Common myeloid progenitor, CD34-positive (primary cell): Measurements from ENCODE around the gene CDC42EP1.

Source experiments
- CTCF ChIA-PET: fragments of 350-600 bp; sonication (Branson Sonifier 250); formaldehyde crosslinking; loops from one replicate; lab custom pipeline; 2021; ENCODE audit warnings: antibody characterized with exemption; lab: Charles Lee
- POLR2A ChIA-PET: fragments of 350-600 bp; sonication (Branson Sonifier 250); formaldehyde crosslinking; loops from one replicate; lab custom pipeline; 2021; ENCODE audit warnings: antibody characterized with exemption; lab: Charles Lee
- DNase-seq, 3 donors: peaks; one replicate each; pipeline versions ENCODE4 v3.0.0 to v3.0.0-alpha.2; 2013
- H3K27ac ChIP-seq, 2 experiments: 1 replicate in 1 of 2; 2 replicates in 1 of 2; pipeline ENCODE4 v1.7.0; 2013; ENCODE audit warnings: inconsistent platforms in 2 of 2, low read length in 2 of 2, mild to moderate bottlenecking in 2 of 2, low read depth in 1 of 2, moderate library complexity in 1 of 2; ENCODE audit not compliant: severe bottlenecking in 2 of 2, insufficient read depth in 1 of 2, poor library complexity in 1 of 2
- H3K27me3 ChIP-seq, 5 experiments: replicated peaks in 2 of 5; 1 replicate in 3 of 5; 2 replicates in 2 of 5; pipeline versions ENCODE4 v1.6.1 to v1.7.0; 2013; ENCODE audit warnings: low read length in 4 of 5, mild to moderate bottlenecking in 2 of 5, moderate library complexity in 2 of 5, inconsistent platforms in 1 of 5; ENCODE audit not compliant: insufficient read depth in 5 of 5, control insufficient read depth in 4 of 5
- H3K36me3 ChIP-seq, 4 experiments: 1 replicate in 2 of 4; 2 replicates in 2 of 4; pipeline versions ENCODE4 v1.6.1 to v1.7.0; 2013; ENCODE audit warnings: low read length in 3 of 4, control low read depth in 1 of 4, mild to moderate bottlenecking in 1 of 4; ENCODE audit not compliant: control insufficient read depth in 4 of 4, insufficient read depth in 4 of 4
- H3K4me1 ChIP-seq, 4 experiments: 1 replicate in 3 of 4; 2 replicates in 1 of 4; pipeline versions ENCODE4 v1.6.1 to v1.7.1; 2013; ENCODE audit warnings: low read length in 3 of 4, mild to moderate bottlenecking in 3 of 4, control low read depth in 1 of 4, inconsistent platforms in 1 of 4, moderate library complexity in 1 of 4; ENCODE audit not compliant: control insufficient read depth in 4 of 4, insufficient read depth in 4 of 4; ENCODE audit errors: control extremely low read depth in 1 of 4
- H3K4me3 ChIP-seq, 7 experiments: 1 replicate in 4 of 7; 2 replicates in 3 of 7; pipeline versions ENCODE4 v1.5.1 to v1.7.0; 2013; ENCODE audit warnings: mild to moderate bottlenecking in 7 of 7, low read length in 6 of 7, moderate library complexity in 6 of 7, inconsistent platforms in 2 of 7, low read depth in 2 of 7, control low read depth in 1 of 7; ENCODE audit not compliant: insufficient read depth in 4 of 7, control insufficient read depth in 1 of 7; ENCODE audit errors: extremely low read depth in 1 of 7
- H3K9me3 ChIP-seq, 5 experiments: 1 replicate in 4 of 5; 2 replicates in 1 of 5; pipeline versions ENCODE4 v1.6.1 to v1.7.1; 2013; ENCODE audit warnings: low read length in 4 of 5, mild to moderate bottlenecking in 2 of 5, inconsistent platforms in 1 of 5, low read depth in 1 of 5, moderate library complexity in 1 of 5; ENCODE audit not compliant: control insufficient read depth in 4 of 5, insufficient read depth in 2 of 5; ENCODE audit errors: control extremely low read depth in 1 of 5
- WGBS: methylation state at CpG from one replicate; pipeline ENCODE4 v1.1.5; 2013; ENCODE audit not compliant: insufficient coverage; 5-methylcytosine and 5-hydroxymethylcytosine counted together

Gene CDC42EP1

DNA sequence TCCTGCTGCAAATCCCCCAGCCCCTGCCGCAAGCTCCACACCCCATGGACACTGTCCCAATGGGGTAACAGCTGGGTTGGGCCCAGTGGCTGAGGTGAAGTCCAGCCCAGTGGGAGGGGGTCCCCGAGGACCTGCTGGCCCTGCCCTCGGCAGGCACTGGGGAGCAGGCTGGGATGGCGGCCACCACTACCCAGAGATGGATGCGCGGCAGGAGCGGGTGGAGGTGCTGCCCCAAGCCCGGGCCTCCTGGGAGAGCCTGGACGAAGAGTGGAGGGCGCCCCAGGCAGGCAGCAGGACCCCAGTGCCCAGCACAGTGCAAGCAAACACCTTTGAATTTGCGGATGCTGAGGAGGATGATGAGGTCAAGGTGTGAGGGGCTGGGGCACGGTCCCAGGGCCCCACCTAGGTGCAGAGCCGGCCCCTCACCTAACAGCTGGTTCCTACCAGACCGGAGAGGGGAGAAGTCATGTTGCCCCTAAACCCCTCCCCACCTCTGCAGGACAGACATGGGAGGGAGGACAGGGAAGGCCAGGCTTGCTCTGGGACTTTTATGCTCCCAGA is 8.2 kb downstream of the CDC42EP1 start:
- CTCF ChIA-PET: interaction anchor here (0.6 to 22.0 kb wide), 10 partner anchors 12 to 464 kb away, joined by 3 to 515 read pairs (median 7); partner anchors contain the start of gene LGALS2

DNA sequence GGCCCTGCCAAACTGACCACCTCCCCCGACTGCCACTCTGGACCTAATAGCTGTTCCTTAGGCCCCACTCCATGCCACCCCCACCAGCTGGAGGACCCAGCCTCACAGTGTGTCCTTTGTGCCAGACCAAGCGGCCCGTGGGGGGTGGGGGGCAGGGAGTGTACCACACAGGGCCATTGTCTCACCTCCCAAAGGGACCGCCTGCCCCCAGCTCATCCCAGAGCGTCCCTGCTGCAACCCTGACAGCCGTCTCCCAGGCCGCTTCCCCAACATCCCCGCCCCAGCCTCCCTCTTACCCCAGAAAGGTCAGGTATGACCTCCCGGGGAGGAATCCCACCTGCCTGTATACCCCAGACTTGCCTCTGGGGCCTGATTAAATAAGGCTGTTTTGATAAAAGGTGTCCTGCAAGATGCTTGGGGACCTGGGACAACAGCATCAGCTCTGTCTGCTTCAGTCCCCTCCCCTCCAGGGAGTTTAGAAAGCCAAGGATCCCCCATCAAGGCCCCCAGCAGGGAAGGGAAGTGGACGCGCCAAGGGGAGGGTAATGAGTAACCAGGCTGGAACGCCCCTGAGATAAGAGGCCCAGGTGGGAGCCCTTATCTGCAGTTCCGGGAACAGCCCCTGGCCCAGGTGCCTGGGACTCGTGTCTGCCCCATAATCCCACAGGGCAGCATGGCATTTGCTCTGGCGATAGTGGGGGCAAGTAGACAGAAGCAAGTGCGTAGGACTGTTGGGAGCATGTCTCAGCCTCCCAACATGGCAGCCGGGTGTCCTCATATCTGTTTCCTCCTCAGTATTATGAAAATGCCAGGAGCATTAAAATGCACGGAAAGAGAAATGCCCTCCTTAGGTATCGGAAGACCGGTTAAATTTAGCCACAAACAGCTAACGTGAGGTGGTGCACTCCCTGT is 9.0 kb downstream of the CDC42EP1 start:
- Histone ChIP-seq H3K27me3 (peaks cover 0 to 14% (median 5%) of the 10 kb centered on the region in 5 experiments), H3K27ac (no peak overlapping the region), H3K36me3 (no peaks in the 10 kb centered on the region), H3K4me3 (no peak overlapping the region), H3K9me3 (no peaks in the 10 kb centered on the region), H3K4me1 (peaks cover 5 to 26% (median 19%) of the 10 kb centered on the region in 4 experiments)
- ChIA-PET POLR2A (no interaction called here), CTCF (interaction anchor here (0.8 to 22.0 kb wide), 10 partner anchors 11 to 327 kb away, joined by 3 to 515 read pairs (median 6); partner anchors contain the start of genes GGA1 and LGALS2)
- no peak for DNase-seq
- WGBS: 85% methylated on average over 13 of the region's 21 CpGs

More for the DNA sequence above, 8.2 kb downstream of the CDC42EP1 start:
- Histone ChIP-seq H3K9me3 (no peaks in the 10 kb centered on the region), H3K36me3 (no peaks in the 10 kb centered on the region), H3K27me3 (peaks cover 0 to 19% (median 10%) of the 10 kb centered on the region in 5 experiments), H3K4me1 (peaks cover 5 to 26% (median 19%) of the 10 kb centered on the region in 4 experiments), H3K27ac (no peak overlapping the region), H3K4me3 (no peak overlapping the region)
- WGBS: 96% methylated on average over 10 of the region's 14 CpGs
- POLR2A ChIA-PET: no interaction called here
- DNase-seq: no peak

DNA sequence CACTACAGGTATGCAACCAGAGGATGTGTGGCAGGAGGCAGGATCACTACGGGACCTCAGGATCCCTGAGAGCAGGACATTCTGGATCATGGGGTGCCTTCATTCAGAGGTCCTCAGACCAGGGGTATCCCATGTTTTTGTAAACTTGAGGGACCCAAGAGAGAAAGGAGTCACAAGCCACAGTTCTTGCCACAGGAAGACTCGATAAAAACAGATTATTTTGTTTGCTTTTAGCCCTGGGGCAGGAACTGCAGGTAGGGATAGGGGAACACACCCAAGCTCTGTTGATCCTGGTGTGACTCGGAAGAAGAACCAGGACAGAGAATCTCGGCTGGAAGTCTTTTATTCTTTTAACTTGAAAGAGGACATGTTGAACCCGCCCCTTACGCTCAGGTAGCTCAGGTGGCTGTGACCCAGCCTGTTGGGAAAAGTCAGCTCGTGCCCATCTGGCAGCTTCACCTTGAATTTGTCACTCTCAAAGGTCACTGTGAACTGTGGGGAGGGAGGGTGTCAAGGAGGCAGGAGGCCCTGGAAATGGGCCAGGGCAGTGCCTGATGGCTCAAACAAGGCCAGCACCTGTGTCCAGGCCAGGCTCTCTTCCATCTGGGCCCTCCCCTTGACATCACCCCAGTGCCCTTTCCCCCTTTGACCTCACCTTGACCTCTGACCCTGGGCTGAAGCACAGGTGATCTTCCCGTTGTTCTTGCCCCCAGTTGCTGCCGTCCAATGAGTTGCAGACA is 9.8 kb downstream of the CDC42EP1 start:
- H3K9me3 ChIP-seq: no peaks in the 10 kb centered on the region
- ChIA-PET POLR2A (interaction anchor here (0.9 kb wide), 1 partner anchor 12 kb away, joined by 3 read pairs; no protein-coding TSS in a partner anchor), CTCF (interaction anchor here (0.8 to 22.0 kb wide), 12 partner anchors 10 to 328 kb away, joined by 3 to 515 read pairs (median 5); partner anchors contain the start of genes GGA1 and LGALS2)
- H3K27ac ChIP-seq: no peak overlapping the region
- H3K4me3 ChIP-seq: no peak overlapping the region
- H3K27me3 ChIP-seq: peaks cover 0 to 14% (median 3%) of the 10 kb centered on the region in 5 experiments
- no peaks in the 10 kb centered on the region for H3K36me3 ChIP-seq
- H3K4me1 ChIP-seq: peaks cover 5 to 31% (median 24%) of the 10 kb centered on the region in 4 experiments
- WGBS: over 99% methylated on average over 8 of the region's 9 CpGs
- DNase-seq: no peak

DNA sequence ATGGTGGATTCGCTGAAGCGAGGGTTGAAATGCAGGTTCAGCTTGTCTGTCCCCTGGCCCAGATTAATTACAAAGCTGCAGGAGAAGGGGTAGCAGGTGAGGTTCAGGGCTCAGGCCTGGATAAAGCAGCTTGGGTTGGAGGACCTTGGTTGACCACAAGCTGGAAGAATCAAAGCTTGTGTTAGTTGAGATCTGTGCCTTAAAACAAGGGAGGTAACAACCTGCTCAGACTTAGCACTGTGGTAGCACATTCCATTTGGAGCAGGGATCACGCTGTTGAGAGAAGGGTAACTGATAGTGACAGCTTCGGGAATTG is 10.3 kb downstream of the CDC42EP1 start:
- H3K36me3 ChIP-seq: no peaks in the 10 kb centered on the region
- no peak overlapping the region for H3K4me3 ChIP-seq
- POLR2A ChIA-PET: interaction anchor here (0.9 kb wide), 1 partner anchor 12 kb away, joined by 3 read pairs; no protein-coding TSS in a partner anchor
- peaks cover 0 to 10% (median 3%) of the 10 kb centered on the region in 5 experiments for H3K27me3 ChIP-seq
- no peak overlapping the region for H3K27ac ChIP-seq
- no peak for DNase-seq
- WGBS: 94% methylated on average over 3 of the region's 4 CpGs
- H3K4me1 ChIP-seq: peaks cover 3 to 32% (median 26%) of the 10 kb centered on the region in 4 experiments
- no peaks in the 10 kb centered on the region for H3K9me3 ChIP-seq
- CTCF ChIA-PET: interaction anchor here (0.8 to 22.0 kb wide), 12 partner anchors 9 to 329 kb away, joined by 3 to 515 read pairs (median 4); partner anchors contain the start of genes GGA1 and LGALS2

DNA sequence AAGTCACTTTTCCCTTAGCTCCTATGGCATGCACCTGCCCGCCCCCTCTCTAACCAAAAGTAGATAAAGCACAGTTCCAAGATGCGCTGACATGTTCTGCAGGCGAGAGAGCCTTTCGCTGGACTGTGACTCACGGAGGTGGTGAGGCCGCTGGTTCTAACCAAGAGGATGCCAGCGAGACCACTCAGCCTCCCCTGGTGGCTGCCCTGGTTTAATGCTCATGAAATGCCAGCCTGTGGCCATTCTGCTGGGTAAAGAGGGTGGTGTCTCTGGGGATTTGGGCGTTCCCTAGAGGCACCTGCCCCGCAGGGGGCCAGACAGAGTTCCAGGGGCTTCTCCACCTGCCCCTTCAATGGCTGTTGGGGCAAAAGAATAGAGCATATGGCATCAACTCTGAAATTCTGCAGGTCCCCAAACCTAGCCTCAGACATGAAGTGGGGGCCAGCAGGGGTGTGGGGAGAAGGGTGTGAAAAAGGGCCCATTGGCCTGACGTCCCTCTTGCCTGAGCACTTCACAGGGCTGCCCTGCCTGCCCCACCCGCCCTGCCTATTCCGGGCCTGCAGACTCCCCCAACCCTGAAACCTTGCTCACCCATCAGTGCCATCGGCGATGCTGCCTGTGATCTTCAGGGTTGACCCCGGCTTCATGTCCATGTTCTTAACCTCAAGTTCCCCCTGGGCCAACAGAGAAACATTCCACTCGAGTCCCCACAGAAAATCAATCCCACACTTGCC is 11.1 kb downstream of the CDC42EP1 start:
- peak; percentile 25 to 57 (median 46) for DNase-seq
- peaks cover 3 to 24% (median 18%) of the 10 kb centered on the region in 4 experiments for H3K4me1 ChIP-seq
- ChIA-PET POLR2A (interaction anchor here (0.9 kb wide), 1 partner anchor 13 kb away, joined by 3 read pairs; no protein-coding TSS in a partner anchor), CTCF (interaction anchor here (0.8 to 22.0 kb wide), 11 partner anchors 9 to 99 kb away, joined by 3 to 515 read pairs (median 4); partner anchors contain the start of genes GGA1 and LGALS2)
- H3K27me3 ChIP-seq: peaks cover 0 to 10% (median 3%) of the 10 kb centered on the region in 5 experiments
- H3K27ac ChIP-seq: no peak overlapping the region
- no peaks in the 10 kb centered on the region for H3K9me3 ChIP-seq
- no peaks in the 10 kb centered on the region for H3K36me3 ChIP-seq
- WGBS: 93% methylated on average over 11 of the region's 16 CpGs
- H3K4me3 ChIP-seq: no peak overlapping the region

DNA sequence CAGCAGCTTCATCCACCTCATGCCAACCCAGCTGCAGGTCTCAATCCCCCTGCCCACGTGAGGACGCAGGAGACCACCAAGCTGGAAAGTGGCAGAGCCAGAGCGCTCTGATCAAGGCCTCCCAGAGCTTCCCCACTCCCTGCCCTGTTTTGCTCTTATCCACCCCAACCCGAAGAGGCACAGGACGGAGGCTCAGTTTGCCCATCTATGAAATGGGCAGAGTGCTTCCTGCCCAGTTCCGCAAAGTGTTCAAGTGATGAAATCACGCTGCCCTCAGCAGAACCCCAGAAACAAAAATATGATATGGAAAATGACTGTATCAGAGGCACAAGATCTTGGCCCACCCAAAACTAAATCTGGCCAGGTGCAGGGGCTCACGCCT is 11.7 kb downstream of the CDC42EP1 start:
- 100% methylated on average over 7 of the region's 8 CpGs for WGBS
- Histone ChIP-seq H3K4me1 (peaks cover under 1 to 18% (median 12%) of the 10 kb centered on the region in 4 experiments), H3K4me3 (no peak overlapping the region), H3K9me3 (no peaks in the 10 kb centered on the region), H3K27ac (no peak overlapping the region), H3K36me3 (no peaks in the 10 kb centered on the region), H3K27me3 (peaks cover 0 to 10% (median 3%) of the 10 kb centered on the region in 5 experiments)
- CTCF ChIA-PET: interaction anchor here (1.1 to 22.0 kb wide), 4 partner anchors 13 to 54 kb away, joined by 3 to 515 read pairs (median 4); no protein-coding TSS in a partner anchor
- POLR2A ChIA-PET: no interaction called here
- DNase-seq: no peak
